IMR-90 (cell line): ENCODE data around the gene AQP1. TPM values are rescaled to one million over a fixed set of nuclear protein-coding genes. Genes with fewer than 3 reads are reported as not detected.

Experiments
- ATAC-seq: fragments of 200-7000 bp; cut with Tn5 transposase; 2 replicates; pipeline ENCODE4 v1.9.1; 2020; ENCODE audit warnings: low read depth, mild to moderate bottlenecking, moderate library complexity
- BruUV-seq: library from RNA; stranded (reverse); fragments of 400-500 nt; replicated peaks from 2 replicates; lab custom pipeline; 2021; lab: Mats Ljungman, UMichigan
- CTCF ChIA-PET: fragments of 300-600 bp; formaldehyde crosslinking; extraction: SDS; loops from one replicate; lab custom pipeline; 2021; ENCODE audit warnings: antibody characterized with exemption; lab: Yijun Ruan, JAX
- POLR2A ChIA-PET: fragments of 300-600 bp; sonication (Branson Sonifier 250); formaldehyde crosslinking; loops from one replicate; lab custom pipeline; 2022; ENCODE audit warnings: antibody characterized with exemption; ENCODE audit not compliant: unreplicated experiment; lab: Charles Lee
- DNase-seq: peaks from one replicate; pipeline ENCODE4 v3.0.0; 2013
- H2AFZ ChIP-seq: replicated peaks from 2 replicates; pipeline ENCODE3; 2013; ENCODE audit warnings: low read length, mild to moderate bottlenecking; ENCODE audit not compliant: poor library complexity
- H2AK5ac ChIP-seq: 2 replicates; pipeline ENCODE4 v1.6.1; 2013; ENCODE audit warnings: low read depth, low read length, inconsistent platforms
- H2AK9ac ChIP-seq: replicated peaks from 2 replicates; pipeline ENCODE3; 2013; ENCODE audit warnings: mild to moderate bottlenecking, low read depth, low read length, moderate library complexity; ENCODE audit not compliant: poor library complexity
- H2BK120ac ChIP-seq: 2 replicates; pipeline ENCODE4 v1.6.1; 2013; ENCODE audit warnings: low read depth, low read length, inconsistent platforms
- H2BK15ac ChIP-seq: 3 replicates; pipeline ENCODE4 v1.6.1; 2013; ENCODE audit warnings: low read depth, low read length, inconsistent platforms
- H2BK20ac ChIP-seq: 2 replicates; pipeline ENCODE4 v1.6.1; 2013; ENCODE audit warnings: low read depth, mild to moderate bottlenecking, inconsistent platforms, low read length, moderate library complexity
- H2BK5ac ChIP-seq: 2 replicates; pipeline ENCODE4 v1.6.1; 2013; ENCODE audit warnings: mild to moderate bottlenecking, low read depth, low read length, inconsistent platforms; ENCODE audit not compliant: poor library complexity, severe bottlenecking
- H3K14ac ChIP-seq: replicated peaks from 2 replicates; pipeline ENCODE4 v1.6.1; 2013; ENCODE audit warnings: low read depth, low read length, inconsistent platforms
- H3K18ac ChIP-seq: 2 replicates; pipeline ENCODE4 v1.6.1; 2013; ENCODE audit warnings: low read depth, low read length, control low read depth
- H3K23ac ChIP-seq: 2 replicates; pipeline ENCODE4 v1.6.1; 2013; ENCODE audit warnings: low read depth, low read length, inconsistent platforms
- H3K27ac ChIP-seq: 2 replicates; pipeline ENCODE4 v1.5.1; 2013; ENCODE audit warnings: mild to moderate bottlenecking, control low read depth, low read length; ENCODE audit not compliant: insufficient read depth
- H3K27me3 ChIP-seq: 2 replicates; pipeline ENCODE4 v1.6.1; 2013; ENCODE audit warnings: low read length; ENCODE audit not compliant: control insufficient read depth, insufficient read depth
- H3K36me3 ChIP-seq: 2 replicates; pipeline ENCODE4 v1.6.1; 2013; ENCODE audit warnings: low read length, mixed read lengths; ENCODE audit not compliant: control insufficient read depth, insufficient read depth
- H3K4ac ChIP-seq: 2 replicates; pipeline ENCODE4 v1.6.1; 2013; ENCODE audit warnings: low read depth, low read length, inconsistent platforms
- H3K4me1 ChIP-seq: 2 replicates; pipeline ENCODE4 v1.6.1; 2013; ENCODE audit warnings: low read length, mixed read lengths; ENCODE audit not compliant: control insufficient read depth, insufficient read depth
- H3K4me2 ChIP-seq: 2 replicates; pipeline ENCODE4 v1.6.1; 2013; ENCODE audit warnings: low read depth, mild to moderate bottlenecking, control low read depth, low read length, moderate library complexity
- H3K4me3 ChIP-seq: 2 replicates; pipeline ENCODE4 v1.5.1; 2013; ENCODE audit warnings: low read depth, mild to moderate bottlenecking, control low read depth, low read length, moderate library complexity; ENCODE audit not compliant: insufficient read depth
- H3K56ac ChIP-seq: 2 replicates; pipeline ENCODE4 v1.6.1; 2013; ENCODE audit warnings: low read length, inconsistent platforms; ENCODE audit not compliant: insufficient read depth; ENCODE audit errors: extremely low read depth
- H3K79me1 ChIP-seq, 2 experiments: 2 replicates each; pipeline ENCODE4 v1.6.1; 2013; ENCODE audit warnings: low read length in 2 of 2, inconsistent platforms in 1 of 2, low read depth in 1 of 2
- H3K9ac ChIP-seq: 2 replicates; pipeline ENCODE4 v1.6.1; 2013; ENCODE audit warnings: low read depth, low read length, control low read depth
- H3K9me1 ChIP-seq: 2 replicates; pipeline ENCODE4 v1.6.1; 2013; ENCODE audit warnings: low read length, inconsistent platforms; ENCODE audit not compliant: insufficient read depth
- H3K9me3 ChIP-seq: 2 replicates; pipeline ENCODE4 v1.6.1; 2013; ENCODE audit warnings: low read length; ENCODE audit not compliant: control insufficient read depth, insufficient read depth
- H4K20me1 ChIP-seq: 2 replicates; pipeline ENCODE4 v1.6.1; 2013; ENCODE audit warnings: low read length, inconsistent platforms; ENCODE audit not compliant: insufficient read depth
- H4K5ac ChIP-seq: 2 replicates; pipeline ENCODE4 v1.6.1; 2013; ENCODE audit warnings: mild to moderate bottlenecking, low read depth, low read length, control low read depth
- H4K8ac ChIP-seq, 2 experiments: 2 replicates each; pipeline ENCODE4 v1.6.1; 2013; ENCODE audit warnings: low read depth in 2 of 2, low read length in 2 of 2, control low read depth in 1 of 2, inconsistent platforms in 1 of 2
- H4K91ac ChIP-seq: 2 replicates; pipeline ENCODE4 v1.6.1; 2013; ENCODE audit warnings: low read depth, low read length, inconsistent platforms; ENCODE audit not compliant: insufficient read depth
- BHLHE40 ChIP-seq: fragments of 150-350 bp; IDR thresholded peaks from 2 replicates; pipeline ENCODE4 v1.6.1; 2016; ENCODE audit warnings: mild to moderate bottlenecking, low read depth, low read length
- CEBPB ChIP-seq: IDR thresholded peaks from 2 replicates; pipeline ENCODE4 v1.6.1; 2012; ENCODE audit warnings: low read depth, low read length, improper control_type of control experiment
- CHD1 ChIP-seq: IDR thresholded peaks from 2 replicates; pipeline ENCODE4 v1.6.1; 2012; ENCODE audit warnings: low read depth, low read length, improper control_type of control experiment
- CTCF ChIP-seq: conservative IDR thresholded peaks from 2 replicates; pipeline ENCODE4 v1.5.1; 2012; ENCODE audit warnings: mild to moderate bottlenecking, low read depth, low read length, improper control_type of control experiment
- FOS ChIP-seq: fragments of 150-350 bp; IDR thresholded peaks from 2 replicates; pipeline ENCODE4 v1.6.1; 2016; ENCODE audit warnings: low read depth, low read length
- MAFK ChIP-seq: IDR thresholded peaks from 2 replicates; pipeline ENCODE4 v1.6.1; 2012; ENCODE audit warnings: low read depth, low read length, improper control_type of control experiment
- NFE2L2 ChIP-seq: fragments of 150-350 bp; IDR thresholded peaks from 2 replicates; pipeline ENCODE4 v1.6.1; 2016; ENCODE audit warnings: low read depth, mild to moderate bottlenecking, low read length
- RAD21 ChIP-seq: IDR thresholded peaks from 2 replicates; pipeline ENCODE4 v1.6.1; 2012; ENCODE audit warnings: low read length, improper control_type of control experiment
- RCOR1 ChIP-seq: IDR thresholded peaks from 2 replicates; pipeline ENCODE4 v1.6.1; 2012; ENCODE audit warnings: mild to moderate bottlenecking, low read length, improper control_type of control experiment; ENCODE audit not compliant: insufficient replicate concordance
- SMC3 ChIP-seq: fragments of 150-350 bp; IDR thresholded peaks from 2 replicates; pipeline ENCODE4 v1.6.1; 2016; ENCODE audit warnings: low read depth, mild to moderate bottlenecking, antibody characterized with exemption, low read length, moderate library complexity
- WGBS, 2 experiments: methylation state at CpG; one replicate each; pipeline versions ENCODE4 v1.1.5 to v1.1.7; 2013; ENCODE audit warnings: missing lambda C conversion rate in 2 of 2; ENCODE audit not compliant: insufficient read length in 1 of 2; ENCODE audit errors: extremely low coverage in 2 of 2; 5-methylcytosine and 5-hydroxymethylcytosine counted together
- dilution Hi-C: fragments of 300-500 bp; cut with HindIII; formaldehyde crosslinking; loops from one replicate; pipeline ENCODE4 v1.14.3; 2018; ENCODE audit warnings: low sequenced_read_pairs; ENCODE audit not compliant: unreplicated experiment
- in situ Hi-C: fragments of 300-500 bp; cut with MboI; formaldehyde crosslinking; loops from 3 replicates; pipeline ENCODE4 v1.14.3; 2019; ENCODE audit warnings: low sequenced_read_pairs, inconsistent platforms, mixed read lengths
- intact Hi-C: fragments of 100-400 bp; cut with micrococcal nuclease; formaldehyde crosslinking; loops from 2 replicates; pipeline ENCODE4 v1.10.0; 2022
- polyA plus RNA-seq, 3 experiments: library from polyadenylated mRNA; depleted of rRNA; stranded (reverse); fragments of >200 nt; gene quantifications; 2 replicates each; pipeline ENCODE4 v1.2.3, GENCODE V29; 2012; ENCODE audit warnings: low replicate concordance in 1 of 3
- total RNA-seq: library from RNA; depleted of rRNA; stranded (reverse); fragments of >200 nt; gene quantifications from 2 replicates; pipeline ENCODE4 v1.2.3, GENCODE V29; 2012

AQP1 gene
- total and polyA plus RNA-seq, 2 of the 4 experiments (the other 2 are of a cell fraction), result 0.18 to 0.39 TPM

GRCh38 chr7:30906515-30907240 is 5.0 kb upstream of the AQP1 start (continued):
- TF ChIP-seq FOS, result no peak

GRCh38 chr7:30907527-30908267 is 4.0 kb upstream of the AQP1 start:
- in situ Hi-C loops (no loop called here), dilution Hi-C loops (no loop called here), intact Hi-C loops (no loop called here)
- Histone ChIP-seq H3K14ac (no peak overlapping the region), H2BK15ac (no peak overlapping the region), H4K5ac (no peak overlapping the region), H3K23ac (no peak overlapping the region), H3K4me2 (no peak overlapping the region), H2AK9ac (no peak overlapping the region), H2BK5ac (no peak overlapping the region), H3K9me1 (0 out of 2 replicates have a peak, but pooled peaks cover 5% of the 10 kb centered on the region), H3K56ac (no peak overlapping the region), H2AFZ (no peak overlapping the region), H2BK120ac (no peak overlapping the region), H3K4me3 (no peak overlapping the region), H3K36me3 (no peaks in the 10 kb centered on the region), H2AK5ac (no peak overlapping the region; the same call in 1 of the 2 replicates), H3K9me3 (no peaks in the 10 kb centered on the region), H4K8ac (no peak overlapping the region), H2BK20ac (no peak overlapping the region), H4K91ac (no peak overlapping the region), H3K9ac (no peak overlapping the region), H3K18ac (no peak overlapping the region), H3K4ac (no peak overlapping the region), H3K27me3 (peaks cover 3% of the 10 kb centered on the region; the same call in 1 of the 2 replicates), H4K20me1 (no peaks in the 10 kb centered on the region), H3K4me1 (peaks cover 6% of the 10 kb centered on the region), H3K27ac (no peak overlapping the region), H3K79me1 (no peaks in the 10 kb centered on the region)
- DNase-seq (no peak), ATAC-seq (no peak)
- ChIA-PET CTCF (interaction anchor here (1.2 kb wide), 1 partner anchor 11 kb away, joined by 4 read pairs; no protein-coding TSS in a partner anchor), POLR2A (no interaction called here)
- no TSS peak for BruUV-seq
- TF ChIP-seq CEBPB (no peak), MAFK (no peak), CTCF (no peak), RCOR1 (no peak), NFE2L2 (no peak), CHD1 (no peak), SMC3 (no peak), RAD21 (no peak), BHLHE40 (no peak)
- WGBS, 2 experiments, result 81% methylated on average over 10 of the region's 14 CpGs; no CpG with 5 or more reads in 1 of the 2 experiments
